ENCODE data around the gene RYR3. TPM values are rescaled to one million over a fixed set of nuclear protein-coding genes. Genes with fewer than 3 reads are reported as not detected.
A peak's percentile ranks its signal among the peaks of the same experiment; 100 is the strongest.

RYR3 gene
- total RNA-seq, 1 donor from 2014 or later = 0.32 TPM

GRCh38 chr15:33655488-33655887 is 344.7 kb downstream of the RYR3 start:
- Histone ChIP-seq H3K27me3 (ENCODE audit: low read depth) (no peaks in the 10 kb centered on the region), H3K4me3 (no peak overlapping the region)
- intact Hi-C loops (cut with DNase I) = no loop called here

DNA sequence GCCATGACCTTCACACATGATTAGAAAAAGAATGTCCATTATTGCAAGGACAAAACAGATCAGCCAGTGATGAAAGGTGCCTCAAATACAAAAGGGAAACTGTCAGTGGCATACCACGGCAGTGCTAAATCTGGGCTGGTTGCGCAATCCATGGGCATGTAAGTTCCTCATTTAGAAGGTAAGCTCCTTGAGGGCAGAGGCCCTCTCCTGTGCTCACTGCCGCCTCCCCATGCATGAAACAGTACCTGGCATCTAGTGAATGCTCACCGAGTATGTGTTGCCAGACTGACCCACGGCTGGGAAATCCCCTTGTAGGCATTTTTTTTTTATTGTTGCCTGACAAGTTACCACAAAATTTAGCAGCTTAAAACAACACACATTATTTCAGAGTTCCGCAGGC is 345.4 kb downstream of the RYR3 start:
- Histone ChIP-seq H3K9me3 (no peaks in the 10 kb centered on the region), H3K27me3 (ENCODE audit: low read depth) (no peaks in the 10 kb centered on the region), H3K4me3 (no peak overlapping the region), H3K36me3 (no peaks in the 10 kb centered on the region), H3K4me1 (no peaks in the 10 kb centered on the region), H3K27ac (no peak overlapping the region)
- DNase-seq (no peak), ATAC-seq (no peak)
- intact Hi-C loops (cut with DNase I) = no loop called here
- TF ChIP-seq, protein P1, sequence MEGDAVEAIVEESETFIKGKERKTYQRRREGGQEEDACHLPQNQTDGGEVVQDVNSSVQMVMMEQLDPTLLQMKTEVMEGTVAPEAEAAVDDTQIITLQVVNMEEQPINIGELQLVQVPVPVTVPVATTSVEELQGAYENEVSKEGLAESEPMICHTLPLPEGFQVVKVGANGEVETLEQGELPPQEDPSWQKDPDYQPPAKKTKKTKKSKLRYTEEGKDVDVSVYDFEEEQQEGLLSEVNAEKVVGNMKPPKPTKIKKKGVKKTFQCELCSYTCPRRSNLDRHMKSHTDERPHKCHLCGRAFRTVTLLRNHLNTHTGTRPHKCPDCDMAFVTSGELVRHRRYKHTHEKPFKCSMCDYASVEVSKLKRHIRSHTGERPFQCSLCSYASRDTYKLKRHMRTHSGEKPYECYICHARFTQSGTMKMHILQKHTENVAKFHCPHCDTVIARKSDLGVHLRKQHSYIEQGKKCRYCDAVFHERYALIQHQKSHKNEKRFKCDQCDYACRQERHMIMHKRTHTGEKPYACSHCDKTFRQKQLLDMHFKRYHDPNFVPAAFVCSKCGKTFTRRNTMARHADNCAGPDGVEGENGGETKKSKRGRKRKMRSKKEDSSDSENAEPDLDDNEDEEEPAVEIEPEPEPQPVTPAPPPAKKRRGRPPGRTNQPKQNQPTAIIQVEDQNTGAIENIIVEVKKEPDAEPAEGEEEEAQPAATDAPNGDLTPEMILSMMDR (IDR thresholded peaks at IDR 0.05) = no peak

More at GRCh38 chr15:33655488-33655887, 344.7 kb downstream of the RYR3 start:
- TF ChIP-seq, protein P1 (IDR thresholded peaks at IDR 0.05) = no peak
- Histone ChIP-seq H3K9me3 (no peaks in the 10 kb centered on the region), H3K36me3 (no peaks in the 10 kb centered on the region), H3K27ac (no peak overlapping the region), H3K4me1 (no peaks in the 10 kb centered on the region)
- ATAC-seq (no peak), DNase-seq (no peak)

- Histone ChIP-seq H3K27ac (no peak overlapping the region), H3K36me3 (no peaks in the 10 kb centered on the region), H3K27me3 (ENCODE audit: low read depth) (no peaks in the 10 kb centered on the region), H3K4me3 (no peak overlapping the region), H3K4me1 (no peaks in the 10 kb centered on the region), H3K9me3 (no peaks in the 10 kb centered on the region)
- ATAC-seq = no peak
- intact Hi-C loops (cut with DNase I) = no loop called here
- TF ChIP-seq, protein P1 (IDR thresholded peaks at IDR 0.05) = no peak
- DNase-seq = no peak
These were observed 349.4 kb downstream of the RYR3 start for GRCh38 chr15:33660151-33660550.

- Histone ChIP-seq H3K27ac (no peak overlapping the region), H3K27me3 (ENCODE audit: low read depth) (no peaks in the 10 kb centered on the region), H3K4me1 (no peaks in the 10 kb centered on the region), H3K36me3 (no peaks in the 10 kb centered on the region), H3K4me3 (no peak overlapping the region), H3K9me3 (no peaks in the 10 kb centered on the region)
- DNase-seq = no peak
- ATAC-seq = peak in 1 of 2 donors; percentile 22
- intact Hi-C loops (cut with DNase I) = no loop called here
- TF ChIP-seq, protein P1 (IDR thresholded peaks at IDR 0.05) = no peak
These were observed 351.2 kb downstream of the RYR3 start for GRCh38 chr15:33662014-33662413.

- ATAC-seq = no peak
These were observed 354.2 kb downstream of the RYR3 start for GRCh38 chr15:33664947-33665346.

More at GRCh38 chr15:33664947-33665346, 354.2 kb downstream of the RYR3 start:
- TF ChIP-seq, protein P1 (IDR thresholded peaks at IDR 0.05) = no peak
- Histone ChIP-seq H3K4me3 (no peak overlapping the region), H3K27ac (no peak overlapping the region), H3K9me3 (no peaks in the 10 kb centered on the region), H3K36me3 (no peaks in the 10 kb centered on the region), H3K27me3 (ENCODE audit: low read depth) (no peaks in the 10 kb centered on the region), H3K4me1 (no peaks in the 10 kb centered on the region)
- no peak for DNase-seq
- intact Hi-C loops (cut with DNase I) = no loop called here
